Peyer's patch (tissue), 4 donors: ENCODE results near the gene VSX2. TPM values are rescaled to one million over a fixed set of nuclear protein-coding genes. Genes with fewer than 3 reads are reported as not detected.

Experiments used
- DNase-seq, 3 donors: peaks; one replicate each; pipeline ENCODE4 v3.0.0-alpha.2; 2017 to 2019
- H3K27ac ChIP-seq, 4 donors: fragments of 200-600 bp; sonication (generic); one replicate each; pipeline ENCODE4 v1.5.1; 2016 to 2019
- H3K27me3 ChIP-seq, 2 donors: fragments of 200-600 bp; sonication (generic); one replicate each; pipeline ENCODE4 v1.5.1; 2019
- H3K36me3 ChIP-seq, 3 donors: fragments of 200-600 bp; sonication (generic); one replicate each; pipeline ENCODE4 v1.5.1; 2016 to 2019
- H3K4me1 ChIP-seq, 4 donors: fragments of 200-600 bp; sonication (generic); one replicate each; pipeline ENCODE4 v1.5.1; 2016 to 2019
- H3K4me3 ChIP-seq, 4 donors: fragments of 200-600 bp; sonication (generic); 1 replicate in 3 of 4; 2 replicates in 1 of 4; pipeline ENCODE4 v1.5.1; 2016 to 2019; ENCODE audit warnings: mild to moderate bottlenecking in 1 of 4
- H3K9me3 ChIP-seq, 4 donors: fragments of 200-600 bp; sonication (generic); one replicate each; pipeline ENCODE4 v1.5.1; 2016 to 2019; ENCODE audit warnings: mild to moderate bottlenecking in 1 of 4
- POLR2A ChIP-seq, 2 donors: fragments of 450-650 bp; IDR thresholded peaks; one replicate each; pipeline ENCODE4 v1.5.1; 2017; ENCODE audit warnings: antibody characterized with exemption in 2 of 2, mild to moderate bottlenecking in 2 of 2, moderate library complexity in 2 of 2
- small RNA-seq, 2 donors: library from RNA; depleted of rRNA; stranded (forward); fragments of <200 nt; gene quantifications; one replicate each; pipeline ENCODE3, GENCODE V24; 2016
- total RNA-seq, 4 donors: library from RNA; depleted of rRNA; stranded (reverse); fragments of >200 nt; gene quantifications; one replicate each; pipeline ENCODE4 v1.1.0, GENCODE V29; 2016
- TF ChIP-seq, protein P1 (sequence below), 6 experiments: fragments of 450-650 bp in 4 of 6; fragments of 200-600 bp in 2 of 6; sonication (generic) in 1 of 6; IDR thresholded peaks; one replicate each; pipeline ENCODE4 v1.5.1; 2017 to 2019; ENCODE audit warnings: antibody characterized with exemption in 6 of 6, mild to moderate bottlenecking in 3 of 6, moderate library complexity in 1 of 6

The VSX2 gene
- total RNA-seq, 4 donors from 2014 or later = not detected

DNA sequence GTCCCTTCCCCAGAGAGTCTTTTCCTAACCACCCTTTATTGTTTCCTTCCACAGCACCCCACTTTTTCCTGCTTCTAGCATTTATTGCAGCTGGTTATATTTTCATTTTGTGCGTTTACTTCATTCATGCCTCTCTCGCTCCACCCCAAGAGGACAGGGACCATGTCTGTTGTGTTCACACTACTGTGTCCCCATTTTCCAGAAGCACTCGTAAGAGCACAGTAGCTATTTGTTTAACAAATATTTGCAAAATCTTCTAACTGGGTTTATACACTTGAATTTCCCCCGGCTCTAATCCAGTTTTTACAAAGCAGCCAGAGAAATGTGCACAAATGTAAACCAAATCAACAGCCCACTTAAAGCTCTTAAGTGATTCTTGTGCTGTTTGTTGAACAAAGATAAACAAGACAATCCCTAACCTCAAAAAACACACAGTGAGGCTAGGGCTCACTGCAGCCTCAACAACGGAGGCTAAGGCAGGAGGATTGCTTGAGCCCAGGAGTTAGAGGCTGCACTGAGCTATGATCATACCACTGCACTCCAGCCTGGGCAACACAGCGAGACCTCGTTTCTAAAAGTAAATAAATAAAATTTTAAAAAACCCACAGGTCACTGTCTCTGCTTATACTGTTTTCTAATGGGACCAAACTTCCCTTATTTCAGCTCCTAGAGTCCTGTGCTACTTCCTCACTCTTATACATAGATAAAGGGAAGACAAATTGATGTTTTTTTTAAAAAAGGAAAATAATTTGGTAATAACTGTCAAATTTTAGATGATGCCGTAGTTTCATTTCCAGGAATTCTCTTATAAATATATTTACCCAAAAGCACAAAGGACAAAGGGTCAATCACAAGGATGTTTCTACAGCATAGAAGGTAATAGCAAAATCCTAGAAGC is 70.1 kb downstream of the VSX2 start:
- no peak overlapping the region for H3K27ac ChIP-seq

DNA sequence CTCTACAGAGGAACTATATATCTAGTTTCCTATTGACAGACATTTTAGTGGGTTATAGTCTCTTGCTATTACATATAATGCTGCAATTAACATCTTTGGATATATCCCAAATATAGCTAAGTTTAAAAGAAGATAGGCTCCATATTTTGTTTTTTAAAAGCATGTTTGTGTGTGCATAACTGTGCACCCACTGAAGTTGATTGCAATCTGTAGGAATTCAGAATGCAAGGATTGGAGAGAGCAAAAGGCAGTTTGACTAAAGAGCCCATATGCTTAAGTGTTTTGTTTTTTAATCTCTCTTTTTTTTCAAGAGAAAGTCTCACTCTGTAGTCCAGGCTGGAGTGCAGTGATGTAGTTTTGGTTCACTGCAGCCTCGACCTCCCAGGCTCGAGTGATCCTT is 72.9 kb downstream of the VSX2 start:
- TF ChIP-seq, protein P1, sequence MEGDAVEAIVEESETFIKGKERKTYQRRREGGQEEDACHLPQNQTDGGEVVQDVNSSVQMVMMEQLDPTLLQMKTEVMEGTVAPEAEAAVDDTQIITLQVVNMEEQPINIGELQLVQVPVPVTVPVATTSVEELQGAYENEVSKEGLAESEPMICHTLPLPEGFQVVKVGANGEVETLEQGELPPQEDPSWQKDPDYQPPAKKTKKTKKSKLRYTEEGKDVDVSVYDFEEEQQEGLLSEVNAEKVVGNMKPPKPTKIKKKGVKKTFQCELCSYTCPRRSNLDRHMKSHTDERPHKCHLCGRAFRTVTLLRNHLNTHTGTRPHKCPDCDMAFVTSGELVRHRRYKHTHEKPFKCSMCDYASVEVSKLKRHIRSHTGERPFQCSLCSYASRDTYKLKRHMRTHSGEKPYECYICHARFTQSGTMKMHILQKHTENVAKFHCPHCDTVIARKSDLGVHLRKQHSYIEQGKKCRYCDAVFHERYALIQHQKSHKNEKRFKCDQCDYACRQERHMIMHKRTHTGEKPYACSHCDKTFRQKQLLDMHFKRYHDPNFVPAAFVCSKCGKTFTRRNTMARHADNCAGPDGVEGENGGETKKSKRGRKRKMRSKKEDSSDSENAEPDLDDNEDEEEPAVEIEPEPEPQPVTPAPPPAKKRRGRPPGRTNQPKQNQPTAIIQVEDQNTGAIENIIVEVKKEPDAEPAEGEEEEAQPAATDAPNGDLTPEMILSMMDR (IDR thresholded peaks at IDR 0.05) = no peak
- no peak for TF ChIP-seq POLR2A (IDR thresholded peaks at IDR 0.05)

More for the DNA sequence above, 70.1 kb downstream of the VSX2 start:
- Histone ChIP-seq H3K4me1 (no peaks in the 10 kb centered on the region), H3K27me3 (no peaks in the 10 kb centered on the region), H3K9me3 (no peaks in the 10 kb centered on the region), H3K4me3 (no peak overlapping the region), H3K36me3 (no peaks in the 10 kb centered on the region)
- no peak for DNase-seq
- TF ChIP-seq POLR2A (IDR thresholded peaks at IDR 0.05) = no peak
- TF ChIP-seq, protein P1 (IDR thresholded peaks at IDR 0.05) = no peak

More for the DNA sequence above, 72.9 kb downstream of the VSX2 start:
- Histone ChIP-seq H3K4me3 (no peak overlapping the region), H3K27me3 (no peaks in the 10 kb centered on the region), H3K9me3 (no peaks in the 10 kb centered on the region), H3K36me3 (no peaks in the 10 kb centered on the region), H3K27ac (no peak overlapping the region), H3K4me1 (no peaks in the 10 kb centered on the region)
- DNase-seq = no peak

Small RNAs within 50 kb of the gene (small RNA-seq; reads per million reads assigned to genes)
- gene AC006349.1 = 0 reads per million in 2 donors

Other genes with a start within 250 kb of the VSX2 start
- 100 to 1,000 TPM in 3 of 4 donors, 10 to 100 TPM in 1; 28.9 to 300 (median 148) TPM for gene ENTPD5, start 220.2 kb upstream of the VSX2 start, total RNA-seq
- 1 to 10 TPM in 3 of 4 donors, under 1 TPM in 1; 0.53 to 5.3 (median 3.0) TPM for gene BBOF1, start 220.1 kb upstream of the VSX2 start, total RNA-seq
- 10 to 100 TPM in 3 of 4 donors, 1 to 10 TPM in 1; 9.1 to 67.8 (median 50.4) TPM for gene ALDH6A1, start 155.0 kb upstream of the VSX2 start, total RNA-seq
- gene LIN52, start 154.5 kb upstream of the VSX2 start, total RNA-seq = 10 to 100 TPM in 3 of 4 donors, 1 to 10 TPM in 1; 9.2 to 24.2 (median 14.8) TPM
- gene ABCD4, start 63.5 kb downstream of the VSX2 start, total RNA-seq = 100 to 1,000 TPM in 3 of 4 donors, 10 to 100 TPM in 1; 89.1 to 139 (median 107) TPM
- under 1 TPM in 1 of 4 donors, not detected in 3; 0.57 TPM for gene VRTN, start 109.0 kb downstream of the VSX2 start, total RNA-seq
- gene SYNDIG1L, start 186.8 kb downstream of the VSX2 start, total RNA-seq = under 1 TPM in 1 of 4 donors, not detected in 3; 0.27 TPM